OCI-LY7 (cell line): ENCODE data around the gene AKAP13.

Experiments used
- EZH2phosphoT487 ChIP-seq: fragments of 200-600 bp; sonication (generic); IDR thresholded peaks from 2 replicates; pipeline ENCODE4 v1.6.1; 2018; ENCODE audit warnings: low read depth, borderline replicate concordance, mild to moderate bottlenecking, mixed run types, antibody characterized with exemption, low read length, moderate library complexity, mixed read lengths
- TF ChIP-seq, protein P1 (sequence below): fragments of 200-600 bp; sonication (generic); conservative IDR thresholded peaks from 2 replicates; pipeline ENCODE4 v1.5.1; 2014; ENCODE audit warnings: mild to moderate bottlenecking, antibody characterized with exemption, low read length, moderate library complexity, mixed read lengths

DNA sequence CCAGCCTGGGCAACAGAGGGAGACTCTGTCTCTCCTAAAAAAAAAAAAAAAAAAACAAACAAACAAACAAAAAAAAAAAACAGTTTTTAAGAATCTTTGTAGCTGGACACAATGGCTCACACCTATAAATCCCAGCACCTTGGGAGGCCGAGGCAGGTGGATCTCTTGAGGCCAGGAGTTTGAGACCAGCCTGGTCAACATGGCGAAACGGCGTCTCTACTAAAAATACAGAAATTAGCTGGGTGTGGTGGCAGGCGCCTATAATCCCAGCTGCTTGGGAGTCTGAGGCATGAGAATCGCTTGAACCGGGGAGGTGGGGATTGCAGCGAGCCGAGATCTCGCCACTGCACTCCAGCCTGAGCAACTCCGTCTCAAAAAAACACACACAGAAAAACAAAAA lies 361.3 kb downstream of the AKAP13 start:
- no peak for TF ChIP-seq EZH2phosphoT487
- TF ChIP-seq, protein P1, sequence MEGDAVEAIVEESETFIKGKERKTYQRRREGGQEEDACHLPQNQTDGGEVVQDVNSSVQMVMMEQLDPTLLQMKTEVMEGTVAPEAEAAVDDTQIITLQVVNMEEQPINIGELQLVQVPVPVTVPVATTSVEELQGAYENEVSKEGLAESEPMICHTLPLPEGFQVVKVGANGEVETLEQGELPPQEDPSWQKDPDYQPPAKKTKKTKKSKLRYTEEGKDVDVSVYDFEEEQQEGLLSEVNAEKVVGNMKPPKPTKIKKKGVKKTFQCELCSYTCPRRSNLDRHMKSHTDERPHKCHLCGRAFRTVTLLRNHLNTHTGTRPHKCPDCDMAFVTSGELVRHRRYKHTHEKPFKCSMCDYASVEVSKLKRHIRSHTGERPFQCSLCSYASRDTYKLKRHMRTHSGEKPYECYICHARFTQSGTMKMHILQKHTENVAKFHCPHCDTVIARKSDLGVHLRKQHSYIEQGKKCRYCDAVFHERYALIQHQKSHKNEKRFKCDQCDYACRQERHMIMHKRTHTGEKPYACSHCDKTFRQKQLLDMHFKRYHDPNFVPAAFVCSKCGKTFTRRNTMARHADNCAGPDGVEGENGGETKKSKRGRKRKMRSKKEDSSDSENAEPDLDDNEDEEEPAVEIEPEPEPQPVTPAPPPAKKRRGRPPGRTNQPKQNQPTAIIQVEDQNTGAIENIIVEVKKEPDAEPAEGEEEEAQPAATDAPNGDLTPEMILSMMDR: no peak
